OCI-LY7 (cell line): ENCODE results near the gene KRT3.

Experiments used
- EZH2phosphoT487 ChIP-seq: fragments of 200-600 bp; sonication (generic); IDR thresholded peaks from 2 replicates; pipeline ENCODE4 v1.6.1; 2018; ENCODE audit warnings: low read depth, borderline replicate concordance, mild to moderate bottlenecking, mixed run types, antibody characterized with exemption, low read length, moderate library complexity, mixed read lengths
- TF ChIP-seq, protein P1 (sequence below): fragments of 200-600 bp; sonication (generic); conservative IDR thresholded peaks from 2 replicates; pipeline ENCODE4 v1.5.1; 2014; ENCODE audit warnings: mild to moderate bottlenecking, antibody characterized with exemption, low read length, moderate library complexity, mixed read lengths

DNA sequence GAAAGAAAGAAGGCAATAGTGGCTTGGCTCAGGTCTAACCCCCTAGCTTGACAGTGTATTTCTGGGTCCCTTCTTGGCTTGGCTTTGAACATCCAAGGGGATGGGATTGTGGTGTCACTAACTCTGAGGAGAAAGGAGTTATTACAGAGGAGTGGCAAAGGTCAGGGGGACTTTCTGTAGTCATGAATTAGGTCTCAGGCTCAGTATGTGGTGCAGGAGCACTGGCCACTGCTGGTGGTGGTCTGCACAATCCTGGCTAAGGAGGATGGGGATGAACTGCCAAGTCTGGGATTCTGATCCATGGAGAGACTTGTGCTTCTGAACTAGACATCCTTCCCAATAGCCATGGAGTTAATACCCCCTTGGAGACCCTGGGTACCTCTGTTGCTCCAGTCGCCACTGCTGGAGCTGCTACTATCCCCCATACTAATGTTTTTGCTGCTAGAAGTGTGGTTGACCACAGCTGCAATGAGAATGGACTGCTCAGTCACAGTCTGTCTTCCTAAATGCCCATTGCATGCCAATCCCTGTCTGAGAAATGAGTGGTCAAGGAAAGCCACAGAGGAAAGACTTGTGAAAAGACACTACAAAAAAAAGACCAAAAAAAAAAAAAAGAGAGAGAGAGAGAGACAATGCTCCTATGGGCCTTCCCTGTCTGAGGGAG, 51.3 kb downstream of the KRT3 start:
- TF ChIP-seq, protein P1, sequence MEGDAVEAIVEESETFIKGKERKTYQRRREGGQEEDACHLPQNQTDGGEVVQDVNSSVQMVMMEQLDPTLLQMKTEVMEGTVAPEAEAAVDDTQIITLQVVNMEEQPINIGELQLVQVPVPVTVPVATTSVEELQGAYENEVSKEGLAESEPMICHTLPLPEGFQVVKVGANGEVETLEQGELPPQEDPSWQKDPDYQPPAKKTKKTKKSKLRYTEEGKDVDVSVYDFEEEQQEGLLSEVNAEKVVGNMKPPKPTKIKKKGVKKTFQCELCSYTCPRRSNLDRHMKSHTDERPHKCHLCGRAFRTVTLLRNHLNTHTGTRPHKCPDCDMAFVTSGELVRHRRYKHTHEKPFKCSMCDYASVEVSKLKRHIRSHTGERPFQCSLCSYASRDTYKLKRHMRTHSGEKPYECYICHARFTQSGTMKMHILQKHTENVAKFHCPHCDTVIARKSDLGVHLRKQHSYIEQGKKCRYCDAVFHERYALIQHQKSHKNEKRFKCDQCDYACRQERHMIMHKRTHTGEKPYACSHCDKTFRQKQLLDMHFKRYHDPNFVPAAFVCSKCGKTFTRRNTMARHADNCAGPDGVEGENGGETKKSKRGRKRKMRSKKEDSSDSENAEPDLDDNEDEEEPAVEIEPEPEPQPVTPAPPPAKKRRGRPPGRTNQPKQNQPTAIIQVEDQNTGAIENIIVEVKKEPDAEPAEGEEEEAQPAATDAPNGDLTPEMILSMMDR: no peak
- TF ChIP-seq EZH2phosphoT487: no peak
